NCI-H1105 (cell line): ENCODE measurements around the gene PLB1.

Experiments used
- DNase-seq: peaks from one replicate; lab custom pipeline; 2025; lab: John Stamatoyannopoulos, UW

Gene PLB1

DNA sequence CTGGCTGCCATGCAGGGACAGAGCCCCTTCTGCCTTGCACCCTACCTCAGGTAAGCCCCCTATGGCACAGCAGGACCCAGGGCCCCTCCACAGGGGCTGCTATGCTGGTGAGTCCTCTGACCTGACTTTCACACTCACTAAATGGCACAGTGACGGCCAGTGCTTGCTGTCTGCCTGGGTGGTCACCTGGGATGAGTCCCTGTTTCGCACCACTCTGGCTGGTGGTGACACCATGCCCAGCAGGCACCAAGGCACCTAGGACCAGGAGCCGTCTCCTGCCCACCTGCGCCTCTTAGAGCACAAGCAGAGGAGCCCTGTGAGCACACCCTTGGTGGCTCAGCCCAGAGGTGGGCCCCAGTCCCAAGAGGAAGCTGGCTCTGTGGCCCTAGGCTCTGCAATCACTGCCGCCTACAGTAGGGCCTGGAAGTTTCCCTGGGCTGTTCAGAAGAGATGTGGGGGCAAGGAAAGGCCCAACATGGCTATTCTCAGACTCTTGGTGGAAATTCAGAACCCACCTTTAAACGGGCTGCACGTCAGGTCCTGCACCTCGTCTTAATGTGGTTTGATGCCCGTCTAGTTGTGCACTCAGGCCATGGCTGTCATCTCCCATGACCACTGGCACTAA, 96.0 kb downstream of the PLB1 start:
- no peak for DNase-seq

DNA sequence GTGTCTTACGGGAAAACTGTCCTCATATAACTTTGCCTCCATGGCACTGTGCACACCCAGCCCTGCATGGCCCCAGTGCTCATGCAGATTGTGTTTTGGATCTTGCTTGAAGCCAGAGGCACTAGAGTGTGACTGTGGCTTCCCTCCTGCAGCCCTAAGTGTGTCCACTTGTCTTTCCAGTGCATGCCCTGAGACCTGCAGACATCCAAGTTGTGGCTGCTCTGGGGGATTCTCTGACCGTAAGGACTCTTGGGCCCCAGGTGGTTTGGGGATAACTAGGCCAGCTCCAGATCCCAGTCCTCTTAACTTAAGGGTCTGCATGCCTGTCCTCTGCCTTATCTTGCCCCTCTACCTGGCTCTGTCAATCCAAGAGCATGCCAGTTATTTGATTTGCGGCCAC, 96.6 kb downstream of the PLB1 start:
- no peak for DNase-seq

DNA sequence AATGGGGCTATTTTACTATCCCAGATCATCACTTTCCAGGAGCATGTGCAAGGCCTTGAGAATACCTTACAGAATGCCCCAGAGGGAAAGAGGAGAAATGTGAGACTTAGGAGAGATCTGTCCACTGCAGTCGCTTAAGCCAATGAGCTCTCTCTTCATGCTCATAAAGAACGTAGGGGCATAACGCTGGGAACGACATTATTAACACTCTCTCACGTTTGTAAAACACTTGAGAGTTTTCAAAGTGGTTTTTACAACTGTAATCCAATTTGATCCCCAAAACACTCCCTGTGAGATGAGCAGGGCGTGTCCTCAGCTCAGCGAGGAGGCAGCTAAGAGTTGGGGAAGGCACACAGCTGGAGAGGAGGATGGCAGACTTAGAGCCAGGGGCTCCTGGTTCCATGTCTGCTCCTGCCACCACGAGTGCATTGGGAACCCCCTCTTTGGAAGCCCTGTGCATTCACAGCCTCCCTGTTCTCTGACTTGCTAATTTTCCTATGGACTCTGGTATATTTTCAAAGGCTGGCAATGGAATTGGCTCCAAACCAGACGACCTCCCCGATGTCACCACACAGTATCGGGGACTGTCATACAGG, 97.4 kb downstream of the PLB1 start:
- no peak for DNase-seq

DNA sequence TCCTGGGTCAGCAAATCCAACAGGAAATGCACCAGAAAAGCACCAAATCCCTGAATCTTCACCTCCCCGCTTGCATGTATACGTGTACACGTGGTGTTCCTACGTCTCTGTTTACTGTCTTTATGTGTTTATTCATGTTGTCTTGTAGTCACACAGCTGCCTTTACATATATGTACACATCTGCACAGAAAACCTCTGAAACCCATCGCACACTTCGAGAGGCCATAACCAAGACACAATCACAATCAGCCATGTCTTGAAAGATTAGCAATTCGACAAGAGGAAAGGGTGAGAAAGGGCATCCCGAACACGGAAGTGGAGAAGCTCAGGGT, 98.1 kb downstream of the PLB1 start:
- no peak for DNase-seq

DNA sequence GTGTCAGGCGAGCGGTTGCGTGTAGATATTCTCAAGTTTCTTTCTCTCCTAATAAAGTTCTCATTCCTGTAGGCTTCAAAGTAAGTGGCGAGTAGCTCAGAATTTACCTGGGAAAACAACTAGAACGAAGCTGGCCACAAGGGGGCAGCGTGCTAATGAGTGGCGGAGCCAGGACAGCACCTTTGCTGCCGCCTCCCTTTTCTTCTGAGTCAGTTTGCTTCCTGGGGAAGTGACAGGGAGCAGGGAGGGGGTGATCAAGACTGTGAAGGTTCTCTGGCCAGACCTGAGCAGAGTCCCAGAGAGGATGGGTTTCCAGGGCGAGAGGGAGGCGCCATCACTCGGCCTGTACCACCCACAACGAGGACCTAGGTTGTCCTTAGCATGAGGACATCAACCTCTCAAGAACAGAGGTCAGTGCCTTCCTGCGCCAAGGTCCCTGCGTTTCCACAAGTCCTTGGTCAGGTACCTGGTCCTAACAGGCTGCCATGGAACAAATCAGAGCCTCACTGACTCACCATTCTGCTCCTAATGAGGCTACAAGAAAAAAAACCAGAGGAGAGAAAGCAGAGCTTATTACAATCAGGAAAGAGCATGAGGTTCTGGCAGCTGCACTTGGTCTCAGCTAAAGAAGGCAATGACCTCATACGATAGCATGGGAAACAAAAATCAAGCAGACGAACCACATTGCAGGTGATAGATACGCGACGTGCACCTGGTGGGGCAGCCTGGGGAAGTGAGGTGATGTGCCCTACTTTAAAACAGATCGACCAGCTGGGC, 98.7 kb downstream of the PLB1 start:
- peak; percentile 62 for DNase-seq

DNA sequence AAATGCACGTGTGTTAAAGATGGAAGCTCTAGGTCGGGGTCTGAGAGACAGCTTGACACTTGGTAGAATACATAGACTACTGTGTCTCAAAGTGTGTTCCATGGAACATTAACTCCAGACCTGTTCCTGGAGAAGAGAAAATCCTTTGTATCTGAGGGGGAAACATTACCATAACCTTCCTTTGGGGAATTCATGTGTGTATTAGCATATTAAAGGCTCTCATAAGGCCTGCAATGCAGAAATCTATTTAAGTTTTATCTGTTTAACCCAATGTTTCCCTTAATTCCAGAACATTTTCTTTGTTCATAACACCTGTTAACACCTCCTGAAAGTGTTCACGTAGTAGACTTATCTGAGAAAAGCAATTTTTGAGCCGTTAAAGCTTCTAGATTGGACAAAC, 99.5 kb downstream of the PLB1 start:
- no peak for DNase-seq

DNA sequence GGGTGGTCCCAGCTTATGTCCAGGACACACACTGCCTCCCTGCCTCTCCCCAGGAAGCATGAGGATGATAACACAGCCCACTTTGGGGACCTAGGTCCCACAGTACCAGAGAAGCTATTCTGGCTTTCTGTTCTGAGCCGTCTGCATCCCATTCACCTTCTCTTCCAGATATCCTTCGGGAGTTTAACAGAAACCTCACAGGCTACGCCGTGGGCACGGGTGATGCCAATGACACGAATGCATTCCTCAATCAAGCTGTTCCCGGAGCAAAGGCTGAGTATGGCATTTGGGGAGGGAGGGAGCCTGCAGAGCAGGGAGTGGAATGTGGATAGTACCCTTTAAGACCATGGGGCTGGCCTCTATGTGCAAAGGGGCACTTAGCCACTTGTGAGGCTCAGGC, 102.6 kb downstream of the PLB1 start:
- no peak for DNase-seq

DNA sequence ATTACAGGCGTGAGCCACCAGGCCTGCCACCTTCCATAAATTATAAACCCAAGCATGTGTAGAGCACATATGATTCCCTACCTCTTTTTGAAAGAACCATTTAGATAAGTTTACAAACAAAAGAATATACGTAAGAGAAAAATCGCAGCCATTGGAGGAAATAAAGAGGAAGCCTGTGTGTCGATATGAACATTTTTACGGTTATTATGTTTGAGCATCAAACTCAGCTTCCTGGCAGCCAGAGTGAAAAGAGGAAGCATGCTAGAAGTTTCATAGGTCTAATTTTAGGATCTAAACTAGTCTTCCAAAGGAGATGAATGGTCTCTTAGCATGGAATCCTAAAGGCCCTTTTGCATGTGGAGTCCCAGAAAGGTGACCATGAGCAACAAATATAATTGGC, 104.3 kb downstream of the PLB1 start:
- no peak for DNase-seq

DNA sequence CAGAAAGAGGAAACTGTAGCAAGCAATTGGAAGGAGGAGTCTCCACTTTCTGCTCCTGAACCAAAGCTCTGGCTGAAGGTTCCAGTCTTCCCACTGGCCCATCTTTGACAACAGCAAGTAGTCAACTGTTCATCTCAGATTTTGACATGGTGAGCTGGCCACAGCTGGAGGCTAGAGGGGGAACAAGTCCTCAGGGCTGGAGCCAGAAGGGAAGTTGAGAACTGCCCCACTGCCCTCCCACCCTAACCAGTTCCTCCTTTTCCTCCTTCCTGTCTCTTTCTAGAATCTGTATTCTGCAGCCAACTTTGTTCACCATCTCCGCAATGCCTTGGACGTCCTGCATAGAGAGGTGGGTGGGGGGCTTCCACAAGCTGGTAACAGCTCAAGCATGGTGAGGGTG, 105.8 kb downstream of the PLB1 start:
- no peak for DNase-seq

DNA sequence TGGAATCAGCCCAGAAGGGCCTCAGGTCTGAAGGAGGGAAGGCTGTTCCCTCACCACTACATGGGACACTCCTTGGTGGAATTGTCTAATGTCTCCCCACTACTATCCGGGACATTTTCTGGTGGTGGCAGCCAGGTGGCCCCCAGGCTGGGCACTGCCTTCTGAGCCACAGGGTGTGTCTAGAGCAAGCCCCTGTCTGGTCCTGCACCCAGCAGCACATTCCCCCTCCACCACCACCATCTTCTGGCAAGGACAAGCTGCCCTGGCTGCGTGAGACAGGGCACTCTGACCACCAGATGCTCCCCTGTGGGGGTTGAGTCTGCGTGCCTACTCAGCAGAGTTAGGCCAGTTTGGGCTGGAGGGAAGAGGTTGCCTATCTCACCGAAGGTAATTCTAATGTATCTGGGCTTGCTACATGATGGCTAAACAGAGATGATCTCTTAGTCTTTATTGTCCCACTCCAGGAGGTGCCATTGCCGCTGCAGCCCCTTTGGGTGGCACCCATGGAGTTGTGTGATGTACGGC, 106.3 kb downstream of the PLB1 start:
- no peak for DNase-seq

DNA sequence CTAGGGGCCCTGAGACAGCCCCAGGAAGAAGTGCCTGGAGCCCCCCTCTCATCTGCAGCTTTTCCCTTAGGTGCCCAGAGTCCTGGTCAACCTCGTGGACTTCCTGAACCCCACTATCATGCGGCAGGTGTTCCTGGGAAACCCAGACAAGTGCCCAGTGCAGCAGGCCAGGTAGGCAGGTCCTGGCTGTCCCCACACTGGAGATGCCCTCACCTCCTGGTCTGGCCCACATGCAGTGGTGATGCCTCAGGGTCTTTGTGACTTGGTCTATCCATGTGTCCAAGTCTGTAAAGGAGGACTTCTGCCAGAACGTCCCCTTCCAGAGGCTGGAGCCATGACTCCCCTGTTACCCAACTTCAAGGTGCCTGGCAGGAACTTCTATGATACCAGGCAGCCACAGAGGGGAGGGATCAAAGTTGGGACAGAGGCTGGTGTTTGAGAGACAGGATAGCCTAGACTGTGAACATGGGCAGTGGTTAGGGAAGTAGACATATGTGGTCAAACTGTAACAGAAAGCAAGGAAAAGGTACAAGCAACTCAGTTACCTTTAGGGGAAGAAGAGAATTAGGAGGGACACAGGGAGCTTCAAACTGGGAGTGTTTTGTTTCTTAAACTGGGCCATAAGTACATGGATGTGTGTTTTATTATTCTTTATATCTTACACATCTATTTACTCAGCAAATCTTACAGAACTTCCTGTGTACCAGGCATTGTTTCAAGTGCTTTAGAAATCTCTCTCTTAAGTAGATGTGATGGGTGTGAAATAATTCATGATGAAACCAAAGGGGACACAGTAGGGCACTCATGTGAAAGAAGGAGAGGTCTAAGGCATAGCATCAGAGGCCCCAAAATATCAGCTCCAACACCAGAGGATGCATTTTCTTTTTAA, 107.1 kb downstream of the PLB1 start:
- no peak for DNase-seq

DNA sequence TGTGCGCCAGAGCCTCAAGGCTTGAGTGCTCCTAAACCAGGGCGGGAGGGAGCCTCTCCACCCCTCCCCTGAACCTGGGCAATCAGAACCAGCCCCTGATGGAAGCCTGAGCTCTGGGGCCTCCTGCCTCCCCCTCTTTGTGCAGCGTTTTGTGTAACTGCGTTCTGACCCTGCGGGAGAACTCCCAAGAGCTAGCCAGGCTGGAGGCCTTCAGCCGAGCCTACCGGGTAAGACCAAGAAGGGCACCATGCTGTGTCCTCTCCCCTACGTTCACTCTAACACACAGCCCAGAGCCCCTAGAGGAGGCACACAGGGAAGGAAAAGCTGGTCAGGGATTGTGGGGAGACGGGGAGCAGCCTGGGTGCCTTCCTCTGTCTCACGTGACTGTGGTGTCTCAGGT, 108.0 kb downstream of the PLB1 start:
- DNase-seq = no peak

DNA sequence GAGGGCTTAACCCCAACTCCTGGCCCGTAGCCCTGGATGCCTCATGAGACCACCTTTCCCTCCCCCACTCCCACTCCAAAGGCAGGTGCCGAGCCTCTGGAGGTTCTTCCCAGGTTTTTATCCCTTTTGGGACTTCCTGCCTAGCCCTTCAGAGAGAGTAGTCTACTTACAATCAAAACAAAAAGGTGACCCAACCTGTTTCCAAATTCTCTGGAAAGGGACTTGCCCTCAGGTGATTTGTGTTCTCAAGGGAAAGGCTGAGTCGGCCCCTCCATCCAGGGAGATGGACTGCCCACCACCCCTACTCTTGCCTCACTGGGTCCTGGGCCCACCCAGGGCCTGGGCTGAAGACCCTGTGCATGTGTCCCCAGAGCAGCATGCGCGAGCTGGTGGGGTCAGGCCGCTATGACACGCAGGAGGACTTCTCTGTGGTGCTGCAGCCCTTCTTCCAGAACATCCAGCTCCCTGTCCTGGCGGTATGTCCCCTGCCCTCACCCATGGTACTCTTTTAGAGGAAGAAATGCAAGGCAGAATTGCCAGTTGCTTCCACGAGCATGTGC, 108.5 kb downstream of the PLB1 start:
- DNase-seq = no peak

DNA sequence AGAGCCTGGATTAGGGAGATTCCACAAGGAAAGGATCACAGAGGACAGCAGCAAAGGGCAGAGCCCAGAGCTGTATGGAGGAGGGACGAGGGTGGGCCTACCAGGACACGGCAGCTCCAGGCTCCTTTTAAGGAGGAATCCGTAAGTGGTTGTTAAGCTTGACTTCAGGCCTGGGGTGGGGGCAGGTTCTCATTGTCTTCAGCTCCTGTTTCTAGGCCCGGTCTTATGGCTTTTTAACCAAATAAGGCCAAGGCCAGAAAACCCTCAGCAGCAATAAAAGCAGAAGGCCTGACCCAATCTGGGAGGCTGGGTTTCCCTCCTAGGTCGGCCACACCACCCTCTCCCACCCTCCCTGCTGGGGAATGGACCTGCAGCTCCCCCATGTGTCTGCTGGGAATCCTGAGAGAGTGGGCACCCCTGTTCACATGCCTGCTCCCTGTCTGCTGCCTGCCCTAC, 111.2 kb downstream of the PLB1 start:
- DNase-seq = no peak

DNA sequence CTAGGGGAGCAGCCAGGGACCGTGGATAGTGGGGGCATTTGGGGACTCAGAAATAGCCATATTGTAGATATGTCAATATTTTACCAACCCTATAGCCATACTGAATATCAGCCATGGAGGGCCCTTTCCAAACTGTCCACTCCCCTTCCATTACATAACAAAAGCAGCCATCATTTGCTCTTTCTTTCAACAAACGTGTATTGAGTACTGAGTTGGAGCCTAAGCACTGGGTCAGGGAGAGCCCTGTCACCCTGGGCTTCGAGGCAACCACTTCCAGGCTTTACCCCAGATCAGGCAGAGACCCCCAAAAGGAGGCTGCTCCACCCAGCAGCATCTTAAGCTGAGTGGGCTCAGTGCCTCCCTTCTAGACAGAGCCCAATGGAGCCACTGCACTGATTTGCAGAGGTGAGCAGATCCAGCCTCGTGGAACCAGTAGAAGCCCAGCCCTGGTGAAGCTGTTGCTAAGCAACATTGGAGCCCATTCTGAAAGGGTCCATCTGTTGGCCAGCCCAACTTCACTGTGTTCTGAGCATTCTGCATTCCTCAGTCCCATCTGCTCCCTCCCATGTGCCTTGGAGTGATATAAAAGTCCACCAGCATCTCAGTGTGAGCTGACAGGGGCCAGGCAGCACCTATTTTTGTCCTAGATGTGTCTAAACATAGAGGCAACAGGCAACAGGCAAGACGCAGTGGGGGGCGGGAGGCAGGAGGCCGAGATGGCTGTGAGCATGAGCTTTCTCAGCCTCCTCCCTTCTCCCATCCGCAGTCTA, 112.1 kb downstream of the PLB1 start:
- DNase-seq = no peak

DNA sequence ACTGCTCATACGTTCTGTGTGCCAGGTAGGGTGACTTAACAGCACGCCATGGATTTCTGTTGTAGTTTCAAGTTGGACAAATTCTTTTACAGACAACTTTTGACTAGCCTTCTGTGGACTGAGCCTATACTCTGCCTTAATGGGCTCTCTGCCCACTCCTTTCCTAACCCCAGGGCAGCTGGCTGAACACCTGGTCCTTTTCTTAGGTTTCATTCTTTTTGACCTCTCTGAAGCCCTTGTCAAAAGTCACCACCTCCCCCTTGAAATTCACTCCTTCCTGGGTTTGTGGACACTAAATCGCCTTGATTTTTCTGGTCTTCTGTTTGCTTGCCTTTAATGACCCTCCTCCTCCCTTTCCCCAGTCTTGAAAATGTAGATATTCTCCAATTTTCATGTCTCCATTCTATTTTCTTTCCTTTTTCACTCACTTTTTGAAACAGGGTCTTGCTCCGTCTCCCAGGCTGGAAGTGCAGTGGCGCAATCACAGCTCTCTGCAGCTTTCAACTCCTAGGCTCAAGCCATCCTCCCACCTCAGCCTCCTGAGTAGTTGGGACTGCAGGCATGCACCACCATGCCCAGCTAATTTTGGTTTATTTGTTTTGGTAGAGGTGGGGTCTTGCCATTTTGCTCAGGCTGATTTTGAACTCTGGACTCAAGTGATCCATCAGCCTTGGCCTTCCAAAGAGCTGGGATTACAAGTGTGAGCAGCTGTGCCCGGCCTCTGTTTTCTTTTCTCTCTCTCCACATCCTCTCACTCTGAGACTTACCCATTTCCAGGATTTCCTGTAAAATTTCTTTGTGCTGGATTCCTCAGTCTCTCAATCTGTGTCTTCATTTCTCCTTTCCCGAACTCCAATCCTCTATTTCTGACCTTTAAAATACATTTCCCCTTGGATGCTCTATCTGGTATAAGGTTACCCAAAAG, 112.9 kb downstream of the PLB1 start:
- DNase-seq = no peak

DNA sequence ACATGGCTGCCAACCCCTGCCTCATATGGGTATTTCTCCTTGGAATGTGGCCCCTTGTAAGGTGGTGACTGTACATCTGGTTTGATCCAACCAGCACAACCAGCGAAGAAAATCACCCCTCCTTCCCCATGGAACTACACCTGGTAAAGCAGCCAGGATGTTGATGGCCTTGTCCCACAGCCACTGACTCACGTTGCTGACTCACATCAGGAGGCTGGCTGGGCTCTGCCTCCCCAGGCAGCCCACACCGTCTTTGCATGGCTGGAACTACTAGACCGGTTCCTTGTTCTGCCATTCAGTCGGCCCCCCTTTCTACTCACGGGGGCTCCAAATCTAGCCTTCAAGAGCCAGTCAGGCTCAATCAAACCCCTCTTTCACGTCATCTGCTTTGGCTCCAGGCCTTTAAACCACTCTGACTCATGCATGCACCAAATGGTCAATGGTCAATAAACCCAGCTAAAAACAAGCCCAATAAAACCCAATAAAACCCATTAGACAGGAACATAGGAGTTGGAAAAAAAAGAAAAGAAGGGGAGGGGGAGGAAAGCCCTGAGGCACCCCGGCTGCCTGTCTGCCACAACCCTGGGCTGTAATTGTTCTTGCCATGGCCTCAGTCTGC, 114.8 kb downstream of the PLB1 start:
- DNase-seq = no peak

DNA sequence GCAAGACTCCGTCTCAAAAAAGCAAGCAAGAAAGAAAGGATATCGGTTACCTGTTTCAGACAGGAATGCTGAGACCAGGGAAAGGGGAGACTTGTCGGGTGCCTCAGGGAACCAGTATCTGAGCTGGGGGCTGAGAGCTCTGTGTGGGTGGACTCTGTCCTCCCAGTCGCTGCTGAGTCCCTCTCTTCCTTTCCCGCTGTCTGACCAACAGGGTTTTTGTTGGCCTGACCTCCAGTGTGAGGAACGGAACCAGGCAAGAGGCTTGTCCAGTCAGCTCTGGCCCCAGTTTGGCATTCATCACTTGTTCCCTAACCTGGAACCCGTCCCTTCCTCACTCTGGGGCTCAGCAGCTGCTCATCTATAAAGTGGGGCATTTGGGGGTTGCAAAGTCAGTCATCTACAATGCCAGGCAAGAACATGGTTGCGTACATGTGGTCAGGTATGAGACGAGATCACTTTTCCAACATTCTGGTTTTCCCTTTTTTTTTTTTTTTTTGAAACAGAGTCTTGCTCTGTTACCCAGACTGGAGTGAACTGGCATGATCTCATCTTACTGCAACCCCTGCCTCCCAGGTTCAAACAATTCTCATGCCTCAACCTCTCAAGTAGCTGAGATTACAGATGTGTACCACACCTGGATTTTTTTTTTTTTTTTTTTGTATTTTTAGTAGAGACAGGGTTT, 116.4 kb downstream of the PLB1 start:
- DNase-seq = no peak

DNA sequence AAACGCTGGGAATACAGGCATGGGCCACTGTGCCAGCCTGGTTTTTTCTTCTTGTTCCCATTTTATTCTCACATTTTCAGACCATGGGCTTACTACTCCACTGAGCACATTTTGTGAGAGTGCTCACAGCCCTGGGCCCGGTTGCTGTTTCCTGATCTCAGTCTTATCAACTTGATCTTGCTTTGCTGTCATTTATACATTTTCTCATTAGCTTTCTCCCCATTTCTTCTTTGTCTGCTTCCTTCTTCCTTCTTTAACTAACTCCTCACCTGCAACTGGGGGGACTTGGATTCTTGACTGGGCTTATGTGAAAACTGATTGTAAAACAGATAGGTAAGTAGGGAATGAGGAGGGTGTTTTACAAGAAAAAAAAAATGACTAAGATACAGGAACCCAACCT, 117.3 kb downstream of the PLB1 start:
- no peak for DNase-seq
